Measurements from ENCODE around the gene ROM1.

The ROM1 gene

DNA sequence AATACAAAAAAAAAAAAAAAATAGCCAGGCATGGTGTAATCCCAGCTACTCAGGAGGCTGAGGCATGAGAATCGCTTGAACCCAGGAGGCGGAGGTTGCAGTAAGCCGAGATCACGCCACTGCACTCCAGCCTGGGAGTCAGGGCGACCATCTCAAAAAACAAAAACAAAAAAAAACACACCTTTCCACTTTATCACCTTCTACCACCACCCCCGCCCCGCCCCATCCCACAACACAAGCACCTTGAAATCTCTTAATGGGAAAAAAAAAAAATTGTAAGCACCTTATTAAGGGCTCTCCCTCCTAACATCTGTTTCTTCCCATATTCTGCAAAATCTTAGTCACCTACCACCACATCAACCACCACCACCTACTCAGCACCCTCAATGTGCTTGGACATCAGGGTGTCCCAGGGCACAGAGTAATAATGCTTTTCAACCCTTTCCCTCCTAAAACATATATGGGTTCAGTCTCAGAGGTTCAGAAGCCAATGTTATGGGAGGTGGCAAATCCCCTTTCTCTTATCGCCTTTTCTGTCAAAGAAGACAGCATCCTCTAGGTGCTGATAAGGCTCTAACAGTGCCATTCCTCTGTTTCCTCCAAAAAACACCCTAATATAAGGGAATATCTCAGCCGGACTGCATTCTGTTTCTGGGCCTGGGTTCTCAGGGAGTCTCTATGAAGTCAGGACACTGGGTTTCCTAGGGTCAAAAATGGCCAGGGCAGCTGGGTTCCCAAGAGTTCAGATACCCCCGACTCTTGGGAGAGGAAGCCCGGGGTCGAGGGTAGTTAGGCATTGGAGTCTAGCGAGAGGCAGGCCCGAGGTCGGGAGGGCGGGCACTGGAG lies 39.3 kb downstream of the ROM1 start:
- no peak for DNase-seq

DNA sequence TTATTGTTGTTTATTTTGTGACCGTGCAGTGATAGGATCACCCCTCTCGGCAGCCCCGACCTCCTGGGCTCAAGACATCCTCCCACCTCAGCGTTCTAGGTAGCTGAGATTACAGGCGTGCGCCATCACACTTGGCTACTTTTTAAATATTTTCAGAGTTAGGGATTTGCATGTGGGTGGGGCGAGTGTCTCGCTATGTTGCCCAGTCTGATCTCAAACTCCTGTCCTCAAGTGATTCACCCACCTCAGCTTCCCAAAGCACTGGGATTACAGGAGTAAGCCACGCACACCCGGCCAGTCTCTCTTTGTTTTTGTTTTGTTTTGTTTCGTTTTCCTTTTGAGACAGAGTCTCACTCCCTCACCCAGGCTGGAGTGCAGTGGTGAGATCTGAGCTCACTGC lies 41.2 kb downstream of the ROM1 start:
- DNase-seq: no peak

DNA sequence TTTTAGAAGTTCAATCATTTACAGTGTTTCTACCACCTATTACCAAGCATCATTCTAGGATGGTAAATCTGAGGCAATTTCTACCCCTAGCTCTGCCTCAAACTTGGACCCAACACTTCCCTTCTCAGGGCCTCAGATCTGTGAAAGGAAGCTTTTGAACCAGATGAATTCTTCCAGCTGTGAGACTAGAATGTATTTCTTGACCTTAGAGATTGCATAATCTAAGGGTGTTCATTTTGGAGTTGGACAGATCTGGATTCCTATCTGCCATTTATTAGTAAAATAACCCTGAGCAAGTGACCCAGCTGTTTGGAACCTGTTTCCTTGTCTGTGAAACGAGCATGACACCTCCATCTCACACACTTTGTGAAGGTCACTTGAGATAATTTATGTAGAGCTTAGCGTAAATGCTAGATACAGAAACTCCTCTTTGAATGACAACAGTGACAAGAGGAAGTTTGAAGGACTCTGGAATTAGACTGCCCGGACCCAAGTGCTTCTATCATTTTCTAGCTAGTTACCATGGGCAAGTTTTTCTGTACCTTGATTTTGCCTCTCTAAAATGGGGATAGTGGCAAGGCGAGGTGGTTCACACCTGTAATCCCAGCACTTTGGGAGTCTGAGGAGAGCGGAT lies 43.9 kb downstream of the ROM1 start:
- no peak for DNase-seq

DNA sequence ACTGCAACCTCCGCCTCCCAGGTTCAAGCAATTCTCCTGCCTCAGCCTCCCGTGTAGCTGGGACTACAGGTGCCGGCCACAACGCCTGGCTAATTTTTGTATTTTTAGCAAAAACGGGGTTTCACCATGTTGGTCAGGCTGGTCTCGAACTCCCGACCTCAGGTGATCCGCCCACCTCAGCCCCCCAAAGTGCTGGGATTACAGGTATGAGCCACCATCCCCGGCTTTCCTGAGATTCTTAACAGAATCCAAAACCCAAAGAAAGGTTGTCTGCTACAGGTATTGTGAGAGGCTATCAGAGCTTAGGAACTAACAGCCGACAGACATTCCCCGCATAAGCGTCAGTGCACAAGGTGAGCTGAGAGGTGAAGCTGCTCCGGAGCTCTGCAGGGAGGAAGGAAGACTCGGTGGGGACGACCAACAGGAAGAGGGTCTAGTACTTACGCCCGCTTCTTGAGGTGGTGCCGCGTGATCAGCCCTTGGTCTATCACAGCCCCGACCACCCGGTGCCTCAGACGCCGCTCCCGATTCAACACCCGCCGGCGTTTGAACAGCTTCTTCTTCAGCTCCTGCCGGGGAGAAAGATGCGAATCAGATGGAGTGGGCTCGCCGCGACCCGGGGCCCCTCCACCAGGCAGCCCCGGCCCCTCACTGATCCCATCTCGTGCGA lies 51.5 kb downstream of the ROM1 start:
- no peak for DNase-seq
